ENCODE results near the gene MT4.

GRCh38 chr16:56611281-56611833, 46.5 kb downstream of the MT4 start:
- TF ChIP-seq CREB1 (IDR thresholded peaks at IDR 0.05; ENCODE audit: low read depth) (no peak), YY1 (IDR thresholded peaks at IDR 0.05; ENCODE audit: low read depth) (no peak), EP300 (IDR thresholded peaks at IDR 0.05; ENCODE audit: borderline replicate concordance) (no peak), FOXM1 (IDR thresholded peaks at IDR 0.05; ENCODE audit: borderline replicate concordance, low read depth) (no peak), REST (IDR thresholded peaks at IDR 0.05; ENCODE audit: low read depth) (no peak), NFIC (IDR thresholded peaks at IDR 0.05) (no peak), TAF1 (IDR thresholded peaks at IDR 0.05; ENCODE audit: low read depth) (no peak)
